ENCODE results near the gene P3H2.

The P3H2 gene

GRCh38 chr3:190026154-190026553 lies 94.5 kb downstream of the P3H2 start:
- no peak overlapping the region for H3K9ac ChIP-seq (ENCODE audit: low read depth, low read length)
- no peak overlapping the region for H3K27ac ChIP-seq (ENCODE audit: low read length)
- no peak for TF ChIP-seq CTCF (IDR thresholded peaks at IDR 0.05; ENCODE audit: borderline replicate concordance, extremely low read depth, low read length, poor library complexity, severe bottlenecking)
- TF ChIP-seq EZH2 (IDR thresholded peaks at IDR 0.05; ENCODE audit: borderline replicate concordance, low read depth, low read length, severe bottlenecking), result no peak
- H3K36me3 ChIP-seq (ENCODE audit: insufficient read depth, low read length), result no peaks in the 10 kb centered on the region
- no peaks in the 10 kb centered on the region for H3K9me3 ChIP-seq (ENCODE audit: insufficient read depth, low read length, severe bottlenecking)
- H3K4me2 ChIP-seq (ENCODE audit: insufficient read depth, low read length), result no peak overlapping the region
- ATAC-seq (ENCODE audit: insufficient read depth, low read depth) (no peak), DNase-seq (no peak)
- H3K4me3 ChIP-seq (ENCODE audit: low read depth in 1 of 2, low read length in 2 of 2), result no peak overlapping the region
- no peaks in the 10 kb centered on the region for H3K27me3 ChIP-seq (ENCODE audit: insufficient read depth, low read length, poor library complexity)
- no peaks in the 10 kb centered on the region for H4K20me1 ChIP-seq (ENCODE audit: insufficient read depth, low read length)
- no peaks in the 10 kb centered on the region for H3K4me1 ChIP-seq (ENCODE audit: insufficient read depth, low read length)
- no peaks in the 10 kb centered on the region for H3K79me2 ChIP-seq (ENCODE audit: insufficient read depth, low read length)
- H2AFZ ChIP-seq (ENCODE audit: low read depth, low read length), result no peak overlapping the region

GRCh38 chr3:190024912-190025311 lies 95.8 kb downstream of the P3H2 start:
- Histone ChIP-seq H3K36me3 (ENCODE audit: insufficient read depth, low read length) (no peaks in the 10 kb centered on the region), H3K9ac (ENCODE audit: low read depth, low read length) (no peak overlapping the region), H3K4me2 (ENCODE audit: insufficient read depth, low read length) (no peak overlapping the region), H2AFZ (ENCODE audit: low read depth, low read length) (no peak overlapping the region), H3K4me1 (ENCODE audit: insufficient read depth, low read length) (no peaks in the 10 kb centered on the region), H3K9me3 (ENCODE audit: insufficient read depth, low read length, severe bottlenecking) (no peaks in the 10 kb centered on the region), H3K79me2 (ENCODE audit: insufficient read depth, low read length) (no peaks in the 10 kb centered on the region), H3K27me3 (ENCODE audit: insufficient read depth, low read length, poor library complexity) (no peaks in the 10 kb centered on the region), H3K27ac (ENCODE audit: low read length) (no peak overlapping the region), H4K20me1 (ENCODE audit: insufficient read depth, low read length) (no peaks in the 10 kb centered on the region), H3K4me3 (ENCODE audit: low read depth in 1 of 2, low read length in 2 of 2) (no peak overlapping the region)
- TF ChIP-seq EZH2 (IDR thresholded peaks at IDR 0.05; ENCODE audit: borderline replicate concordance, low read depth, low read length, severe bottlenecking) (no peak), CTCF (IDR thresholded peaks at IDR 0.05; ENCODE audit: borderline replicate concordance, extremely low read depth, low read length, poor library complexity, severe bottlenecking) (no peak)
- ATAC-seq (ENCODE audit: insufficient read depth, low read depth) (no peak), DNase-seq (no peak)

- no peak overlapping the region for H3K9ac ChIP-seq (ENCODE audit: low read depth, low read length)
- ATAC-seq (ENCODE audit: insufficient read depth, low read depth) (no peak), DNase-seq (no peak)
- TF ChIP-seq EZH2 (IDR thresholded peaks at IDR 0.05; ENCODE audit: borderline replicate concordance, low read depth, low read length, severe bottlenecking) (no peak), CTCF (IDR thresholded peaks at IDR 0.05; ENCODE audit: borderline replicate concordance, extremely low read depth, low read length, poor library complexity, severe bottlenecking) (no peak)
- H4K20me1 ChIP-seq (ENCODE audit: insufficient read depth, low read length), result no peaks in the 10 kb centered on the region
- no peaks in the 10 kb centered on the region for H3K27me3 ChIP-seq (ENCODE audit: insufficient read depth, low read length, poor library complexity)
- H3K4me2 ChIP-seq (ENCODE audit: insufficient read depth, low read length), result no peak overlapping the region
- no peaks in the 10 kb centered on the region for H3K9me3 ChIP-seq (ENCODE audit: insufficient read depth, low read length, severe bottlenecking)
- no peaks in the 10 kb centered on the region for H3K4me1 ChIP-seq (ENCODE audit: insufficient read depth, low read length)
- no peak overlapping the region for H2AFZ ChIP-seq (ENCODE audit: low read depth, low read length)
- no peak overlapping the region for H3K27ac ChIP-seq (ENCODE audit: low read length)
- no peak overlapping the region for H3K4me3 ChIP-seq (ENCODE audit: low read depth in 1 of 2, low read length in 2 of 2)
- H3K36me3 ChIP-seq (ENCODE audit: insufficient read depth, low read length), result no peaks in the 10 kb centered on the region
- H3K79me2 ChIP-seq (ENCODE audit: insufficient read depth, low read length), result no peaks in the 10 kb centered on the region
Observed at GRCh38 chr3:190019844-190020243, 100.9 kb downstream of the P3H2 start.

- no peaks in the 10 kb centered on the region for H3K9me3 ChIP-seq (ENCODE audit: insufficient read depth, low read length, severe bottlenecking)
- no peak overlapping the region for H3K4me3 ChIP-seq (ENCODE audit: low read depth in 1 of 2, low read length in 2 of 2)
- H3K4me1 ChIP-seq (ENCODE audit: insufficient read depth, low read length), result no peaks in the 10 kb centered on the region
- no peak overlapping the region for H3K27ac ChIP-seq (ENCODE audit: low read length)
- H2AFZ ChIP-seq (ENCODE audit: low read depth, low read length), result no peak overlapping the region
- ATAC-seq (ENCODE audit: insufficient read depth, low read depth) (no peak), DNase-seq (no peak)
- no peak overlapping the region for H3K9ac ChIP-seq (ENCODE audit: low read depth, low read length)
- peaks cover 4% of the 10 kb centered on the region for H3K27me3 ChIP-seq (ENCODE audit: insufficient read depth, low read length, poor library complexity)
- no peaks in the 10 kb centered on the region for H4K20me1 ChIP-seq (ENCODE audit: insufficient read depth, low read length)
- H3K36me3 ChIP-seq (ENCODE audit: insufficient read depth, low read length), result no peaks in the 10 kb centered on the region
- H3K4me2 ChIP-seq (ENCODE audit: insufficient read depth, low read length), result no peak overlapping the region
- TF ChIP-seq EZH2 (IDR thresholded peaks at IDR 0.05; ENCODE audit: borderline replicate concordance, low read depth, low read length, severe bottlenecking), result no peak
- no peak for TF ChIP-seq CTCF (IDR thresholded peaks at IDR 0.05; ENCODE audit: borderline replicate concordance, extremely low read depth, low read length, poor library complexity, severe bottlenecking)
- no peaks in the 10 kb centered on the region for H3K79me2 ChIP-seq (ENCODE audit: insufficient read depth, low read length)
Observed at GRCh38 chr3:190019006-190019405, 101.7 kb downstream of the P3H2 start.
